ENCODE measurements around the gene TBL2.
"Not testable (repeated sequence)": the region's sequence is repeated elsewhere in the genome, so short reads cannot be mapped to it uniquely, and the experiment has no call there.

DNA sequence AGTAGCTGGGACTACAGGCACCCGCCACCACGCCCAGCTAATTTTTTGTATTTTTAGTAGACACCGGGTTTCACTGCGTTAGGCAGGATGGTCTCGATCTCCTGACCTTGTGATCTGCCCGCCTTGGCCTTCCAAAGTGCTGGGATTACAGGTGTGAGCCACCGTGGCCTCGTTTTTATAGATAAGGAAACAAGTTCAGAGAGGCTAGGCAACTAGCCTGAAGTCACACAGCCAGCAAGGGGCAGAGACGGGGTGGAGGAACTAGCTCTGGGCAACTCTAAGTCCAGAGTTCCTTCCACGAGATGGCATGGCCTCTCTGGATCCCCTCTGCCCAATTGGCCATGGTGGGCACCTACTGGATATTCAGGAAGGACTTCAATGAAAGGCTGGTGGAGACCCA lies 36.6 kb upstream of the TBL2 start:
- not testable (repeated sequence) for TF ChIP-seq ZNF561 (tag by site-specific recombination; IDR thresholded peaks at IDR 0.05; ENCODE audit: borderline replicate concordance); KLF9 (tag by site-specific recombination; IDR thresholded peaks at IDR 0.05; ENCODE audit: low read depth); ZNF777 (tag by site-specific recombination; IDR thresholded peaks at IDR 0.05; ENCODE audit: borderline replicate concordance); ZNF24 (tag by site-specific recombination; IDR thresholded peaks at IDR 0.05); KLF7 (tag by site-specific recombination; IDR thresholded peaks at IDR 0.05; ENCODE audit: borderline replicate concordance); YY1 (tag by site-specific recombination; IDR thresholded peaks at IDR 0.05); ZNF549 (tag by site-specific recombination; IDR thresholded peaks at IDR 0.05); WT1 (tag by site-specific recombination; IDR thresholded peaks at IDR 0.05); ZBTB1 (tag by site-specific recombination; IDR thresholded peaks at IDR 0.05); ZFP69B (tag by site-specific recombination; IDR thresholded peaks at IDR 0.05); ZBTB20 (tag by site-specific recombination; IDR thresholded peaks at IDR 0.05)
- TF ChIP-seq, protein P1, sequence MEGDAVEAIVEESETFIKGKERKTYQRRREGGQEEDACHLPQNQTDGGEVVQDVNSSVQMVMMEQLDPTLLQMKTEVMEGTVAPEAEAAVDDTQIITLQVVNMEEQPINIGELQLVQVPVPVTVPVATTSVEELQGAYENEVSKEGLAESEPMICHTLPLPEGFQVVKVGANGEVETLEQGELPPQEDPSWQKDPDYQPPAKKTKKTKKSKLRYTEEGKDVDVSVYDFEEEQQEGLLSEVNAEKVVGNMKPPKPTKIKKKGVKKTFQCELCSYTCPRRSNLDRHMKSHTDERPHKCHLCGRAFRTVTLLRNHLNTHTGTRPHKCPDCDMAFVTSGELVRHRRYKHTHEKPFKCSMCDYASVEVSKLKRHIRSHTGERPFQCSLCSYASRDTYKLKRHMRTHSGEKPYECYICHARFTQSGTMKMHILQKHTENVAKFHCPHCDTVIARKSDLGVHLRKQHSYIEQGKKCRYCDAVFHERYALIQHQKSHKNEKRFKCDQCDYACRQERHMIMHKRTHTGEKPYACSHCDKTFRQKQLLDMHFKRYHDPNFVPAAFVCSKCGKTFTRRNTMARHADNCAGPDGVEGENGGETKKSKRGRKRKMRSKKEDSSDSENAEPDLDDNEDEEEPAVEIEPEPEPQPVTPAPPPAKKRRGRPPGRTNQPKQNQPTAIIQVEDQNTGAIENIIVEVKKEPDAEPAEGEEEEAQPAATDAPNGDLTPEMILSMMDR (tag by site-specific recombination; IDR thresholded peaks at IDR 0.05): not testable (repeated sequence)
- TF ChIP-seq, protein P2, sequence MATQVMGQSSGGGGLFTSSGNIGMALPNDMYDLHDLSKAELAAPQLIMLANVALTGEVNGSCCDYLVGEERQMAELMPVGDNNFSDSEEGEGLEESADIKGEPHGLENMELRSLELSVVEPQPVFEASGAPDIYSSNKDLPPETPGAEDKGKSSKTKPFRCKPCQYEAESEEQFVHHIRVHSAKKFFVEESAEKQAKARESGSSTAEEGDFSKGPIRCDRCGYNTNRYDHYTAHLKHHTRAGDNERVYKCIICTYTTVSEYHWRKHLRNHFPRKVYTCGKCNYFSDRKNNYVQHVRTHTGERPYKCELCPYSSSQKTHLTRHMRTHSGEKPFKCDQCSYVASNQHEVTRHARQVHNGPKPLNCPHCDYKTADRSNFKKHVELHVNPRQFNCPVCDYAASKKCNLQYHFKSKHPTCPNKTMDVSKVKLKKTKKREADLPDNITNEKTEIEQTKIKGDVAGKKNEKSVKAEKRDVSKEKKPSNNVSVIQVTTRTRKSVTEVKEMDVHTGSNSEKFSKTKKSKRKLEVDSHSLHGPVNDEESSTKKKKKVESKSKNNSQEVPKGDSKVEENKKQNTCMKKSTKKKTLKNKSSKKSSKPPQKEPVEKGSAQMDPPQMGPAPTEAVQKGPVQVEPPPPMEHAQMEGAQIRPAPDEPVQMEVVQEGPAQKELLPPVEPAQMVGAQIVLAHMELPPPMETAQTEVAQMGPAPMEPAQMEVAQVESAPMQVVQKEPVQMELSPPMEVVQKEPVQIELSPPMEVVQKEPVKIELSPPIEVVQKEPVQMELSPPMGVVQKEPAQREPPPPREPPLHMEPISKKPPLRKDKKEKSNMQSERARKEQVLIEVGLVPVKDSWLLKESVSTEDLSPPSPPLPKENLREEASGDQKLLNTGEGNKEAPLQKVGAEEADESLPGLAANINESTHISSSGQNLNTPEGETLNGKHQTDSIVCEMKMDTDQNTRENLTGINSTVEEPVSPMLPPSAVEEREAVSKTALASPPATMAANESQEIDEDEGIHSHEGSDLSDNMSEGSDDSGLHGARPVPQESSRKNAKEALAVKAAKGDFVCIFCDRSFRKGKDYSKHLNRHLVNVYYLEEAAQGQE (tag by site-specific recombination; IDR thresholded peaks at IDR 0.05): not testable (repeated sequence)
- TF ChIP-seq, protein P3, sequence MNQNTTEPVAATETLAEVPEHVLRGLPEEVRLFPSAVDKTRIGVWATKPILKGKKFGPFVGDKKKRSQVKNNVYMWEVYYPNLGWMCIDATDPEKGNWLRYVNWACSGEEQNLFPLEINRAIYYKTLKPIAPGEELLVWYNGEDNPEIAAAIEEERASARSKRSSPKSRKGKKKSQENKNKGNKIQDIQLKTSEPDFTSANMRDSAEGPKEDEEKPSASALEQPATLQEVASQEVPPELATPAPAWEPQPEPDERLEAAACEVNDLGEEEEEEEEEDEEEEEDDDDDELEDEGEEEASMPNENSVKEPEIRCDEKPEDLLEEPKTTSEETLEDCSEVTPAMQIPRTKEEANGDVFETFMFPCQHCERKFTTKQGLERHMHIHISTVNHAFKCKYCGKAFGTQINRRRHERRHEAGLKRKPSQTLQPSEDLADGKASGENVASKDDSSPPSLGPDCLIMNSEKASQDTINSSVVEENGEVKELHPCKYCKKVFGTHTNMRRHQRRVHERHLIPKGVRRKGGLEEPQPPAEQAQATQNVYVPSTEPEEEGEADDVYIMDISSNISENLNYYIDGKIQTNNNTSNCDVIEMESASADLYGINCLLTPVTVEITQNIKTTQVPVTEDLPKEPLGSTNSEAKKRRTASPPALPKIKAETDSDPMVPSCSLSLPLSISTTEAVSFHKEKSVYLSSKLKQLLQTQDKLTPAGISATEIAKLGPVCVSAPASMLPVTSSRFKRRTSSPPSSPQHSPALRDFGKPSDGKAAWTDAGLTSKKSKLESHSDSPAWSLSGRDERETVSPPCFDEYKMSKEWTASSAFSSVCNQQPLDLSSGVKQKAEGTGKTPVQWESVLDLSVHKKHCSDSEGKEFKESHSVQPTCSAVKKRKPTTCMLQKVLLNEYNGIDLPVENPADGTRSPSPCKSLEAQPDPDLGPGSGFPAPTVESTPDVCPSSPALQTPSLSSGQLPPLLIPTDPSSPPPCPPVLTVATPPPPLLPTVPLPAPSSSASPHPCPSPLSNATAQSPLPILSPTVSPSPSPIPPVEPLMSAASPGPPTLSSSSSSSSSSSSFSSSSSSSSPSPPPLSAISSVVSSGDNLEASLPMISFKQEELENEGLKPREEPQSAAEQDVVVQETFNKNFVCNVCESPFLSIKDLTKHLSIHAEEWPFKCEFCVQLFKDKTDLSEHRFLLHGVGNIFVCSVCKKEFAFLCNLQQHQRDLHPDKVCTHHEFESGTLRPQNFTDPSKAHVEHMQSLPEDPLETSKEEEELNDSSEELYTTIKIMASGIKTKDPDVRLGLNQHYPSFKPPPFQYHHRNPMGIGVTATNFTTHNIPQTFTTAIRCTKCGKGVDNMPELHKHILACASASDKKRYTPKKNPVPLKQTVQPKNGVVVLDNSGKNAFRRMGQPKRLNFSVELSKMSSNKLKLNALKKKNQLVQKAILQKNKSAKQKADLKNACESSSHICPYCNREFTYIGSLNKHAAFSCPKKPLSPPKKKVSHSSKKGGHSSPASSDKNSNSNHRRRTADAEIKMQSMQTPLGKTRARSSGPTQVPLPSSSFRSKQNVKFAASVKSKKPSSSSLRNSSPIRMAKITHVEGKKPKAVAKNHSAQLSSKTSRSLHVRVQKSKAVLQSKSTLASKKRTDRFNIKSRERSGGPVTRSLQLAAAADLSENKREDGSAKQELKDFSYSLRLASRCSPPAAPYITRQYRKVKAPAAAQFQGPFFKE (tag by site-specific recombination; IDR thresholded peaks at IDR 0.05; ENCODE audit: borderline replicate concordance): not testable (repeated sequence)
